ENCODE measurements around the gene GRWD1. TPM values are rescaled to one million over a fixed set of nuclear protein-coding genes. Genes with fewer than 3 reads are reported as not detected.

Gene GRWD1
- total and polyA plus RNA-seq, 4 donors: 8.9 to 38.1 (median 21.9) TPM

- peaks cover 3 to 13% (median 8%) of the 10 kb centered on the region in 4 donors for H3K36me3 ChIP-seq (ENCODE audit: control insufficient read depth in 4 of 4, insufficient read depth in 4 of 4, low read length in 4 of 4)
- DNase-seq (peak; percentile 70 to 90 (median 89)), ATAC-seq (ENCODE audit: insufficient read depth, low FRiP score) (peak; percentile 60)
- H3K27ac ChIP-seq (ENCODE audit: low read depth in 1 of 2, low read length in 1 of 2): peak overlapping the region; percentile 78 to 93
- H3K4me3 ChIP-seq: no peak overlapping the region
- peak overlapping the region in 1 of 2 donors; percentile 84 for H3K9ac ChIP-seq (ENCODE audit: insufficient read depth in 1 of 2, low read length in 2 of 2)
- peak; percentile 21 for TF ChIP-seq CTCF (IDR thresholded peaks at IDR 0.05; ENCODE audit: control extremely low read depth, extremely low read depth)
- 4 to 6% methylated on average over 6 of the region's 6 CpGs for WGBS, 2 donors
- peaks cover 4 to 16% (median 11%) of the 10 kb centered on the region in 3 donors for H3K27me3 ChIP-seq (ENCODE audit: control insufficient read depth in 3 of 3, insufficient read depth in 3 of 3, low read length in 2 of 3)
- peaks cover 0 to 18% (median 9%) of the 10 kb centered on the region in 5 donors for H3K4me1 ChIP-seq (ENCODE audit: control insufficient read depth in 5 of 5, insufficient read depth in 5 of 5, low read length in 5 of 5)
- no peaks in the 10 kb centered on the region for H3K9me3 ChIP-seq (ENCODE audit: control insufficient read depth in 4 of 4, insufficient read depth in 3 of 4, low read length in 3 of 4)
Observed at GRCh38 chr19:48445256-48445605, 552 bp upstream of the GRWD1 start.

GRCh38 chr19:48446579-48446978 is 796 bp downstream of the GRWD1 start:
- TF ChIP-seq CTCF (IDR thresholded peaks at IDR 0.05; ENCODE audit: control extremely low read depth, extremely low read depth): no peak
- Histone ChIP-seq H3K4me1 (ENCODE audit: control insufficient read depth in 5 of 5, insufficient read depth in 5 of 5, low read length in 5 of 5) (peaks cover 0 to 18% (median 9%) of the 10 kb centered on the region in 5 donors), H3K9me3 (ENCODE audit: control insufficient read depth in 4 of 4, insufficient read depth in 3 of 4, low read length in 3 of 4) (no peaks in the 10 kb centered on the region), H3K9ac (ENCODE audit: insufficient read depth in 1 of 2, low read length in 2 of 2) (peak overlapping the region in 1 of 2 donors; percentile 41), H3K36me3 (ENCODE audit: control insufficient read depth in 4 of 4, insufficient read depth in 4 of 4, low read length in 4 of 4) (peaks cover 13 to 22% (median 22%) of the 10 kb centered on the region in 4 donors), H3K27ac (ENCODE audit: low read depth in 1 of 2, low read length in 1 of 2) (peak overlapping the region in 1 of 2 donors; percentile 93), H3K27me3 (ENCODE audit: control insufficient read depth in 3 of 3, insufficient read depth in 3 of 3, low read length in 2 of 3) (peaks cover 4 to 12% (median 7%) of the 10 kb centered on the region in 3 donors), H3K4me3 (peak overlapping the region; percentile 91)
- DNase-seq (no peak), ATAC-seq (ENCODE audit: insufficient read depth, low FRiP score) (no peak)
- 82 to 90% methylated on average over 5 of the region's 7 CpGs for WGBS, 2 donors

- Histone ChIP-seq H3K36me3 (ENCODE audit: control insufficient read depth in 4 of 4, insufficient read depth in 4 of 4, low read length in 4 of 4) (peaks cover 17 to 38% (median 28%) of the 10 kb centered on the region in 4 donors), H3K4me1 (ENCODE audit: control insufficient read depth in 5 of 5, insufficient read depth in 5 of 5, low read length in 5 of 5) (peaks cover 0 to 18% (median 9%) of the 10 kb centered on the region in 5 donors), H3K27ac (ENCODE audit: low read depth in 1 of 2, low read length in 1 of 2) (no peak overlapping the region), H3K9me3 (ENCODE audit: control insufficient read depth in 4 of 4, insufficient read depth in 3 of 4, low read length in 3 of 4) (no peaks in the 10 kb centered on the region), H3K27me3 (ENCODE audit: control insufficient read depth in 3 of 3, insufficient read depth in 3 of 3, low read length in 2 of 3) (peaks cover 0 to 4% (median 3%) of the 10 kb centered on the region in 3 donors), H3K9ac (ENCODE audit: insufficient read depth in 1 of 2, low read length in 2 of 2) (no peak overlapping the region), H3K4me3 (no peak overlapping the region)
- DNase-seq: no peak
- TF ChIP-seq CTCF (IDR thresholded peaks at IDR 0.05; ENCODE audit: control extremely low read depth, extremely low read depth): no peak
- no peak for ATAC-seq (ENCODE audit: insufficient read depth, low FRiP score)
- 94 to 95% methylated on average over 4 of the region's 4 CpGs for WGBS, 2 donors
Observed at GRCh38 chr19:48448563-48448962, 2.8 kb downstream of the GRWD1 start.

- no peak for ATAC-seq (ENCODE audit: insufficient read depth, low FRiP score)
- no peak for DNase-seq
- Histone ChIP-seq H3K27me3 (ENCODE audit: control insufficient read depth in 3 of 3, insufficient read depth in 3 of 3, low read length in 2 of 3) (no peaks in the 10 kb centered on the region), H3K9ac (ENCODE audit: insufficient read depth in 1 of 2, low read length in 2 of 2) (no peak overlapping the region), H3K4me3 (no peak overlapping the region), H3K4me1 (ENCODE audit: control insufficient read depth in 5 of 5, insufficient read depth in 5 of 5, low read length in 5 of 5) (peaks cover 0 to 6% (median 0%) of the 10 kb centered on the region in 5 donors), H3K9me3 (ENCODE audit: control insufficient read depth in 4 of 4, insufficient read depth in 3 of 4, low read length in 3 of 4) (no peaks in the 10 kb centered on the region), H3K27ac (ENCODE audit: low read depth in 1 of 2, low read length in 1 of 2) (no peak overlapping the region), H3K36me3 (ENCODE audit: control insufficient read depth in 4 of 4, insufficient read depth in 4 of 4, low read length in 4 of 4) (peaks cover 19 to 49% (median 28%) of the 10 kb centered on the region in 4 donors)
- no peak for TF ChIP-seq CTCF (IDR thresholded peaks at IDR 0.05; ENCODE audit: control extremely low read depth, extremely low read depth)
- WGBS, 2 donors: 95 to 96% methylated on average over 22 to 23 of the region's 23 CpGs
Observed at GRCh38 chr19:48450441-48450840, 4.7 kb downstream of the GRWD1 start.

Measured in lung (tissue), 12 donors.